Trophoblast cell (in vitro differentiated cells and primary cell): Measurements from ENCODE around the gene C2orf74.
"Not testable (repeated sequence)": the region's sequence is repeated elsewhere in the genome, so short reads cannot be mapped to it uniquely, and the experiment has no call there.

ENCODE experiments used
- DNase-seq, 2 donors: peaks; one replicate each; pipeline ENCODE4 v3.0.0-alpha.2; 2016
- H2AFZ ChIP-seq: 2 replicates; pipeline ENCODE4 v1.6.1; 2013; ENCODE audit warnings: low read length, moderate library complexity, mild to moderate bottlenecking; ENCODE audit not compliant: insufficient read depth, poor library complexity
- H2AK5ac ChIP-seq: 2 replicates; pipeline ENCODE4 v1.6.1; 2013; ENCODE audit warnings: mild to moderate bottlenecking, low read length
- H2BK120ac ChIP-seq: 2 replicates; pipeline ENCODE4 v1.6.1; 2013; ENCODE audit warnings: low read length, mild to moderate bottlenecking, moderate library complexity; ENCODE audit not compliant: insufficient read depth, poor library complexity
- H2BK12ac ChIP-seq: 2 replicates; pipeline ENCODE4 v1.6.1; 2013; ENCODE audit warnings: mild to moderate bottlenecking, low read length, moderate library complexity
- H2BK5ac ChIP-seq: 2 replicates; pipeline ENCODE4 v1.6.1; 2013; ENCODE audit warnings: low read length, low read depth, moderate library complexity, mild to moderate bottlenecking; ENCODE audit not compliant: poor library complexity
- H3K14ac ChIP-seq: 2 replicates; pipeline ENCODE4 v1.6.1; 2013; ENCODE audit warnings: mild to moderate bottlenecking, low read length
- H3K18ac ChIP-seq: 2 replicates; pipeline ENCODE4 v1.6.1; 2013; ENCODE audit warnings: mild to moderate bottlenecking, low read length
- H3K23ac ChIP-seq: 2 replicates; pipeline ENCODE4 v1.6.1; 2013; ENCODE audit warnings: low read length
- H3K27ac ChIP-seq: 2 replicates; pipeline ENCODE4 v1.5.1; 2013; ENCODE audit warnings: low read depth, mild to moderate bottlenecking, inconsistent platforms, low read length, moderate library complexity
- H3K27me3 ChIP-seq: 2 replicates; pipeline ENCODE4 v1.6.1; 2013; ENCODE audit warnings: inconsistent platforms, mild to moderate bottlenecking, low read length, moderate library complexity; ENCODE audit not compliant: insufficient read depth
- H3K36me3 ChIP-seq, 2 experiments: 1 replicate in 1 of 2; 2 replicates in 1 of 2; pipeline ENCODE4 v1.6.1; 2013; ENCODE audit warnings: low read length in 2 of 2, mild to moderate bottlenecking in 2 of 2, moderate library complexity in 1 of 2; ENCODE audit not compliant: insufficient read depth in 2 of 2, control insufficient read depth in 1 of 2
- H3K4ac ChIP-seq: 2 replicates; pipeline ENCODE4 v1.6.1; 2013; ENCODE audit warnings: low read depth, mild to moderate bottlenecking, low read length, moderate library complexity
- H3K4me1 ChIP-seq, 2 experiments: 1 replicate in 1 of 2; 2 replicates in 1 of 2; pipeline ENCODE4 v1.6.1; 2013; ENCODE audit warnings: low read length in 2 of 2, mild to moderate bottlenecking in 2 of 2, moderate library complexity in 1 of 2; ENCODE audit not compliant: insufficient read depth in 2 of 2, control insufficient read depth in 1 of 2
- H3K4me2 ChIP-seq: 2 replicates; pipeline ENCODE4 v1.6.1; 2013; ENCODE audit warnings: inconsistent platforms, mild to moderate bottlenecking, low read length, moderate library complexity
- H3K4me3 ChIP-seq: 2 replicates; pipeline ENCODE4 v1.5.1; 2013; ENCODE audit warnings: mild to moderate bottlenecking, low read depth, low read length, inconsistent platforms
- H3K79me1 ChIP-seq: one replicate; pipeline ENCODE4 v1.6.1; 2013; ENCODE audit warnings: low read length
- H3K79me2 ChIP-seq: 2 replicates; pipeline ENCODE4 v1.6.1; 2013; ENCODE audit warnings: low read length, mild to moderate bottlenecking; ENCODE audit not compliant: control insufficient read depth, insufficient read depth, poor library complexity
- H3K9ac ChIP-seq: 2 replicates; pipeline ENCODE4 v1.6.1; 2013; ENCODE audit warnings: mild to moderate bottlenecking, low read length
- H3K9me3 ChIP-seq: 2 replicates; pipeline ENCODE4 v1.6.1; 2013; ENCODE audit warnings: low read depth, mild to moderate bottlenecking, control low read depth, inconsistent platforms, low read length; ENCODE audit not compliant: insufficient read depth
- H4K12ac ChIP-seq: 2 replicates; pipeline ENCODE4 v1.6.1; 2013; ENCODE audit warnings: low read depth, mild to moderate bottlenecking, low read length, moderate library complexity
- H4K8ac ChIP-seq: 2 replicates; pipeline ENCODE4 v1.6.1; 2013; ENCODE audit warnings: low read depth, mild to moderate bottlenecking, low read length, moderate library complexity
- H4K91ac ChIP-seq: one replicate; pipeline ENCODE4 v1.6.1; 2013; ENCODE audit warnings: low read depth, mild to moderate bottlenecking, low read length, moderate library complexity
- WGBS: extraction: QIAGEN DNeasy Blood & Tissue Kit; methylation state at CpG from one replicate; pipeline ENCODE4 v1.1.7; 2013; ENCODE audit warnings: missing lambda C conversion rate; ENCODE audit not compliant: insufficient read length, insufficient coverage; ENCODE audit errors: extremely low coverage; 5-methylcytosine and 5-hydroxymethylcytosine counted together

The C2orf74 gene

DNA sequence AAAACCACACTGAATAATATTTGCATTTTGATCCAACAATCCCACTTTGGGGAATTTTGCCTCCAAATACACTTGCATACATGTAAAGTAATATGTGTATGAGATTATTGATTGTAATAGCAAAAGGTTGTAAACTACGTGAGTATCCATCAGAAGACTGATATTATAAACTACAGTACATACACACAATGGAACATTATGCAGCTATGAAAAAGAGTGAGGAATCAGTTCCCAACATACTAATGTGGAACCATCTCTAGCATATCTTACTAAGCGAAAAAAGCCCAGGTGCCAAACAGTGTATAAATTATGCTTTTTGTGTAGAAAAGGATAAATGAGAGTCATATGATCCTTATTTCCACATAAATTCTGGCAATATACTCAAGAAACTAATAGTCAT, 16.0 kb upstream of the C2orf74 start:
- Histone ChIP-seq H3K4me1 (no peaks in the 10 kb centered on the region), H3K36me3 (peaks cover 7 to 8% of the 10 kb centered on the region in 2 experiments), H4K12ac (no peak overlapping the region), H2AK5ac (no peak overlapping the region), H3K27me3 (no peaks in the 10 kb centered on the region), H3K4me2 (no peak overlapping the region), H2AFZ (no peak overlapping the region), H3K18ac (no peak overlapping the region), H3K9me3 (no peaks in the 10 kb centered on the region), H2BK5ac (no peak overlapping the region), H3K79me2 (no peaks in the 10 kb centered on the region), H2BK120ac (no peak overlapping the region), H3K23ac (no peak overlapping the region), H3K4ac (no peak overlapping the region), H3K9ac (no peak overlapping the region), H3K27ac (no peak overlapping the region), H4K8ac (no peak overlapping the region), H3K79me1 (no peaks in the 10 kb centered on the region), H4K91ac (no peak overlapping the region), H3K4me3 (no peak overlapping the region), H3K14ac (no peak overlapping the region), H2BK12ac (no peak overlapping the region)
- WGBS: no CpG with 5 or more reads among the region's 2 CpGs
- no peak for DNase-seq

DNA sequence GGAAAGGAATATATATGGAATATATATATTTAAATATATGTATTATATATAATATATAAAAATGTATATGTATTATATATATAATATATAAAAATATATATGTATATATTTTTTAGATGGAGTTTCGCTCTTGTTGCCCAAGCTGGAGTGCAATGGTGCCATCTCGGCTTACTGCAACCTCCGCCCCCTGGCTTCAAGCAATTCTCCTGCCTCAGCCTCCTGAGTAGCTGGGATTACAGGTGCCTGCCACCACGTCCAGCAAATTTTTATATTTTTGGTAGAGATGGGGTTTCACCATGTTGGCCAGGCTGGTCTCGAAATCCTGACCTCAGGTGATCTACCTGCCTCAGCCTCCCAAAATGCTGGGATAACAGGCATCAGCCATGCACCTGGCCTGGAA, 13.9 kb upstream of the C2orf74 start:
- not testable (repeated sequence) for H3K9ac ChIP-seq, H2AFZ ChIP-seq, H3K4ac ChIP-seq, H4K8ac ChIP-seq, H3K79me2 ChIP-seq, H3K4me3 ChIP-seq, H3K18ac ChIP-seq, H3K4me2 ChIP-seq, H2BK5ac ChIP-seq, H4K12ac ChIP-seq, H3K36me3 ChIP-seq, H3K79me1 ChIP-seq, H3K9me3 ChIP-seq, H3K14ac ChIP-seq, H4K91ac ChIP-seq, DNase-seq, H3K27me3 ChIP-seq, H2BK12ac ChIP-seq, H3K4me1 ChIP-seq, H3K27ac ChIP-seq, H2BK120ac ChIP-seq, H3K23ac ChIP-seq, H2AK5ac ChIP-seq
- WGBS: no CpG with 5 or more reads among the region's 5 CpGs

DNA sequence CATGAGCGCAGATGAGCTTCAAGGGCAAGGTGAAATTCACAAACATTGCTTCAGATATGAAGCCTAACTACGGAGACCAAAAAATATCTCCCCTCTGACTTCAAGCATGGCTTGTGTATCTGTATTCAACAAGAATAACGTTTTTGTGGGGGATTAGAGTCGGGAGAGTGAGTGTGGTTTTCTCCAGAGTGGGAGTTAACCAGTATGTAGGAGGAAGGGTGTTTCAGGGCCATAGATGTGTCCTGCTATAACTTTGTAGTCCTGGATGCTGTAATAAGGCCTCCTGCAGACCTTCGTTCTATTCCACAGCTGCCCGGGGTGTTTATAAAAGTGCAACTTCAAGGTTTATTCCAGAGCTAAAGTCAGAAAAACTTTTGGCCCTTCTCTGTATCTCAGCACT, 12.9 kb upstream of the C2orf74 start:
- H2AK5ac ChIP-seq: no peak overlapping the region
- no peak overlapping the region for H3K14ac ChIP-seq
- no peaks in the 10 kb centered on the region for H3K4me1 ChIP-seq
- no peak overlapping the region for H4K91ac ChIP-seq
- H3K27ac ChIP-seq: no peak overlapping the region
- H3K79me1 ChIP-seq: no peaks in the 10 kb centered on the region
- peaks cover 8 to 9% of the 10 kb centered on the region in 2 experiments for H3K36me3 ChIP-seq
- H4K12ac ChIP-seq: no peak overlapping the region
- no peak overlapping the region for H3K4ac ChIP-seq
- no peak overlapping the region for H3K4me3 ChIP-seq
- no peaks in the 10 kb centered on the region for H3K27me3 ChIP-seq
- H3K79me2 ChIP-seq: no peaks in the 10 kb centered on the region
- no peak for DNase-seq
- H2BK120ac ChIP-seq: no peak overlapping the region
- H2BK5ac ChIP-seq: no peak overlapping the region
- no CpG with 5 or more reads among the region's 6 CpGs for WGBS
- H3K9me3 ChIP-seq: no peaks in the 10 kb centered on the region
- no peak overlapping the region for H3K23ac ChIP-seq
- H3K4me2 ChIP-seq: no peak overlapping the region
- no peak overlapping the region for H3K18ac ChIP-seq
- no peak overlapping the region for H4K8ac ChIP-seq
- no peak overlapping the region for H3K9ac ChIP-seq
- no peak overlapping the region for H2BK12ac ChIP-seq
- H2AFZ ChIP-seq: no peak overlapping the region

GRCh38 chr2:61151436-61151835, 10.6 kb upstream of the C2orf74 start:
- no peak overlapping the region for H3K9ac ChIP-seq
- H3K27ac ChIP-seq: no peak overlapping the region
- no peak overlapping the region for H3K4me3 ChIP-seq
- no peak overlapping the region for H3K23ac ChIP-seq
- no peaks in the 10 kb centered on the region for H3K27me3 ChIP-seq
- H3K4me1 ChIP-seq: no peaks in the 10 kb centered on the region
- no peak overlapping the region for H2BK5ac ChIP-seq
- H3K79me1 ChIP-seq: no peaks in the 10 kb centered on the region
- no peaks in the 10 kb centered on the region for H3K9me3 ChIP-seq
- H4K91ac ChIP-seq: no peak overlapping the region
- H2BK12ac ChIP-seq: no peak overlapping the region
- no peak overlapping the region for H2AFZ ChIP-seq
- no peak overlapping the region for H2BK120ac ChIP-seq
- no peak overlapping the region for H3K4ac ChIP-seq
- H3K18ac ChIP-seq: no peak overlapping the region
- H3K79me2 ChIP-seq: no peaks in the 10 kb centered on the region
- H3K4me2 ChIP-seq: no peak overlapping the region
- H4K12ac ChIP-seq: no peak overlapping the region
- H2AK5ac ChIP-seq: no peak overlapping the region
- H3K14ac ChIP-seq: no peak overlapping the region
- no CpG with 5 or more reads among the region's 1 CpG for WGBS
- DNase-seq: no peak
- H4K8ac ChIP-seq: no peak overlapping the region
- peaks cover 8 to 9% of the 10 kb centered on the region in 2 experiments for H3K36me3 ChIP-seq
